ENCODE results near the gene OXCT2. TPM values are rescaled to one million over a fixed set of nuclear protein-coding genes. Genes with fewer than 3 reads are reported as not detected.
A peak's percentile ranks its signal among the peaks of the same experiment; 100 is the strongest.

OXCT2 gene
- total and polyA plus RNA-seq, 8 donors = 0.55 to 2.3 (median 0.97) TPM

GRCh38 chr1:39816415-39817090 lies 45.4 kb upstream of the OXCT2 start:
- peak in 5 of 6 donors; percentile 37 to 90 (median 75) for DNase-seq
- H3K4me3 ChIP-seq = no peak overlapping the region
- no peaks in the 10 kb centered on the region for H3K4me1 ChIP-seq
- H3K27me3 ChIP-seq = no peaks in the 10 kb centered on the region
- H3K27ac ChIP-seq = no peak overlapping the region
- ATAC-seq = peak; percentile 87 to 96 (median 92)
- intact Hi-C loops (cut with DNase I) = loop anchor here (2.0 to 10.0 kb wide), 5 partner anchors 86 to 158 kb away; partner anchors contain the start of gene MYCL (in 3 of the 3)
- H3K9me3 ChIP-seq = no peaks in the 10 kb centered on the region
- 15 to 23% methylated on average over 10 to 11 of the region's 11 CpGs for WGBS, 2 donors
- peak; percentile 68 to 82 (median 74) for TF ChIP-seq CTCF (IDR thresholded peaks at IDR 0.05)
- H3K36me3 ChIP-seq = no peaks in the 10 kb centered on the region
- FAIRE-seq = peak; percentile 53

- ATAC-seq (no peak), DNase-seq (no peak), FAIRE-seq (no peak)
- WGBS, 2 donors = 76 to 82% methylated on average over 3 of the region's 3 CpGs
- Histone ChIP-seq H3K27me3 (no peaks in the 10 kb centered on the region), H3K4me3 (no peak overlapping the region), H3K9me3 (no peaks in the 10 kb centered on the region), H3K36me3 (no peaks in the 10 kb centered on the region), H3K4me1 (no peaks in the 10 kb centered on the region), H3K27ac (no peak overlapping the region)
- intact Hi-C loops (cut with DNase I) = loop anchor here in 1 of 3 donors (10.0 kb wide), 2 partner anchors 92 to 162 kb away; partner anchors contain the start of gene MYCL
- TF ChIP-seq CTCF (IDR thresholded peaks at IDR 0.05) = no peak
Observed at GRCh38 chr1:39812913-39813312, 41.8 kb upstream of the OXCT2 start.

- H3K9me3 ChIP-seq = no peaks in the 10 kb centered on the region
- no peak overlapping the region for H3K27ac ChIP-seq
- H3K4me3 ChIP-seq = no peak overlapping the region
- 68 to 73% methylated on average over 6 of the region's 8 CpGs for WGBS, 2 donors
- FAIRE-seq (no peak), DNase-seq (no peak), ATAC-seq (no peak)
- H3K36me3 ChIP-seq = no peaks in the 10 kb centered on the region
- H3K4me1 ChIP-seq = no peaks in the 10 kb centered on the region
- no peaks in the 10 kb centered on the region for H3K27me3 ChIP-seq
- no peak for TF ChIP-seq CTCF (IDR thresholded peaks at IDR 0.05)
- intact Hi-C loops (cut with DNase I) = no loop called here
Observed at GRCh38 chr1:39808784-39809517, 37.8 kb upstream of the OXCT2 start.

GRCh38 chr1:39805385-39805784 lies 34.2 kb upstream of the OXCT2 start:
- DNase-seq (no peak), ATAC-seq (no peak), FAIRE-seq (no peak)
- Histone ChIP-seq H3K4me3 (no peak overlapping the region), H3K27ac (no peak overlapping the region), H3K4me1 (no peaks in the 10 kb centered on the region), H3K27me3 (no peaks in the 10 kb centered on the region), H3K36me3 (no peaks in the 10 kb centered on the region), H3K9me3 (no peaks in the 10 kb centered on the region)
- intact Hi-C loops (cut with DNase I) = no loop called here
- no peak for TF ChIP-seq CTCF (IDR thresholded peaks at IDR 0.05)
- WGBS, 2 donors = 95 to 97% methylated on average over 2 of the region's 2 CpGs

All from pancreas (tissue), 10 donors.